Mucosa of stomach (tissue), 1 donor: ENCODE results near the gene TSPEAR.

ENCODE experiments used
- H3K27me3 ChIP-seq: one replicate; pipeline ENCODE4 v1.7.0; 2013; ENCODE audit warnings: mild to moderate bottlenecking, low read length; ENCODE audit not compliant: control insufficient read depth, insufficient read depth
- H3K36me3 ChIP-seq: one replicate; pipeline ENCODE4 v1.7.0; 2013; ENCODE audit warnings: low read length; ENCODE audit not compliant: control insufficient read depth, insufficient read depth
- H3K4me1 ChIP-seq: one replicate; pipeline ENCODE4 v1.7.0; 2013; ENCODE audit warnings: mild to moderate bottlenecking, low read length; ENCODE audit not compliant: control insufficient read depth, insufficient read depth
- H3K4me3 ChIP-seq: one replicate; pipeline ENCODE4 v1.7.0; 2013; ENCODE audit warnings: low read length
- H3K9ac ChIP-seq: one replicate; pipeline ENCODE4 v1.7.0; 2013; ENCODE audit warnings: mild to moderate bottlenecking, low read length, moderate library complexity
- H3K9me3 ChIP-seq: one replicate; pipeline ENCODE4 v1.7.0; 2013; ENCODE audit warnings: mild to moderate bottlenecking, low read length, moderate library complexity; ENCODE audit not compliant: control insufficient read depth
- donor health status: Pancreatic carcinoma.

TSPEAR gene

DNA sequence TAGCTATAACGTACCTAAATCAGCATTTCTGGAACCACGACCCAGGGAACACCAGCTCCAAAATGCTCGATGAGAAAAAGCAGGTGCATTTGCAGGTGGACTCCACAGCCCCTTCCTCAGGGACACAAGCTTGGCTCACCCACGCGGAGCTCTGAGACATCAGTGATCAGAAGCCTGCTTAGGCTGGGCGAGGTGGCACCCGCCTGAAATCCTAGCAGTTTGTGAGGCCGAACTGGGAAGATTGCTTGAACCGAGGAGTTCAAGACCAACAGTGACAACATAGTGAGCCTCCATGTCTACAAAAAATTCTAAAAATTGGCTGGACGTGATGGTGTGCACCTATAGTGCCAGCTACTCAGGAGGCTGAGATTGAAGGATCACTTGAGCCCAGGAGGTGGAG lies 2.5 kb upstream of the TSPEAR start:
- Histone ChIP-seq H3K36me3 (no peaks in the 10 kb centered on the region), H3K9ac (no peak overlapping the region), H3K4me1 (no peaks in the 10 kb centered on the region), H3K4me3 (no peak overlapping the region), H3K27me3 (peaks cover 66% of the 10 kb centered on the region), H3K9me3 (no peaks in the 10 kb centered on the region)

DNA sequence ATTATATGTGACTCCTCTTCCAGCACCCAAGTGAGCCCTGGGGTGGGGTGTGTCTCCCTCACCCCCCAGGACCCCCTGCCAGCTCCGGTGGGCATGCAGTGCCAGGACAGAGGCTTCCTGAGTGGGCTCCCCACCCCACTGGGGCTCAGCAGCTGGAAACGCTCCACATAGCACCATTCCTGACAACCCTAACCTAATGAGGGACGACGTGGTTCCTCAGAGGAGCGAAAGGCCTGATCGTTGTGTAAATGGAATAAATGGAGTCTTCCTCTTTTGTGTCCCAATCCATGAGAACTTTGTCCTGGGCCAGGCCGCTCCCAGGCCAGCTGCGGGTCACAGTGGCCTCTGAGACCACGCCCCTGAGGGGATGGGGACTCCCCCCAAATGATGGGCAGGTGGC lies 1.8 kb upstream of the TSPEAR start:
- Histone ChIP-seq H3K9ac (no peak overlapping the region), H3K36me3 (no peaks in the 10 kb centered on the region), H3K9me3 (no peaks in the 10 kb centered on the region), H3K4me1 (no peaks in the 10 kb centered on the region), H3K4me3 (no peak overlapping the region), H3K27me3 (peaks cover 66% of the 10 kb centered on the region)

DNA sequence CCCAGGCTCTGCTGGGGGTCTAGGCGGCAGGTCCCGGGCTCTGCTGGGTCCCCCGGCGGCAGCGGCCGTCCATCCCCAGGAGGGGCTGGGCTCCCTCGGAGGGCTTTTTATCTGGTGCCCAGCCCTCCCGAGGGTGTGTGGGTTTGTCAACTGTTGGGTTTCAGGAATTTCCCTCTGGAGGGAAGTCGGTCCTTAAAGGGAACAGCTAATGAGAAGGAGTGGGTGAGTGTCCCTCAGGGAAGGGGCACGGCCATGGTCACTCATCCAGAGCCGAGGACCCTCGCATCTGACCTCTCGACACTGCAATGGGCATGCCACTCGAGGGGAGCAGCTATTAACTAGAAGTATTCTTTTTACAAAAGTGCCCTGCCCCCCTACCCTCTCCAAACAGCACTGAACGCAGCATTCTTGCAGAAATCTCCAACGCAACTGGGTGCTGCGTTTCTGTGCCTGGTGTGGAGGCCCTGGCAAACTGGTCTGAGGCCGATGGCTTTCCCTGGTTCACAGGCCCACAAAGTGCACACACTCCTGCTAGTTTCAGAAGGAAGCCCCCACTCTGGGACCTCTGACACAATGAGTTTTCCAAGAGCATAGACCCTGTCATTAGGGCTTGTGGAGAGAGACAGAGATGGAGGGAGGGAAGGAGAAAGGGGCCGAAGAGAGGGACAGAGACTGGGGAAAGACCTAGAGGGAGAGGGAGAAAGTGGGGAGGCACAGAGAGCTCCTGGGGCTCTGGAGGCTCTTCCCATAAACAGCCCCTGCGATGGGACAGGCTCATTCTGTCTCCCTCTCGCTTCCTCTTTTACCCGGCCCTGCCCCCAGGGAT lies 1.0 kb upstream of the TSPEAR start:
- no peak overlapping the region for H3K4me3 ChIP-seq
- H3K9ac ChIP-seq: no peak overlapping the region
- no peaks in the 10 kb centered on the region for H3K36me3 ChIP-seq
- H3K4me1 ChIP-seq: no peaks in the 10 kb centered on the region
- no peaks in the 10 kb centered on the region for H3K9me3 ChIP-seq
- H3K27me3 ChIP-seq: peaks cover 73% of the 10 kb centered on the region

- peaks cover 87% of the 10 kb centered on the region for H3K27me3 ChIP-seq
- no peaks in the 10 kb centered on the region for H3K9me3 ChIP-seq
- no peak overlapping the region for H3K4me3 ChIP-seq
- H3K36me3 ChIP-seq: no peaks in the 10 kb centered on the region
- H3K9ac ChIP-seq: no peak overlapping the region
- H3K4me1 ChIP-seq: no peaks in the 10 kb centered on the region
These were observed 531 bp downstream of the TSPEAR start for GRCh38 chr21:44710756-44711326.

GRCh38 chr21:44710294-44710665 lies 1.1 kb downstream of the TSPEAR start:
- Histone ChIP-seq H3K9me3 (no peaks in the 10 kb centered on the region), H3K36me3 (no peaks in the 10 kb centered on the region), H3K27me3 (peaks cover 87% of the 10 kb centered on the region), H3K4me3 (no peak overlapping the region), H3K9ac (no peak overlapping the region), H3K4me1 (no peaks in the 10 kb centered on the region)

DNA sequence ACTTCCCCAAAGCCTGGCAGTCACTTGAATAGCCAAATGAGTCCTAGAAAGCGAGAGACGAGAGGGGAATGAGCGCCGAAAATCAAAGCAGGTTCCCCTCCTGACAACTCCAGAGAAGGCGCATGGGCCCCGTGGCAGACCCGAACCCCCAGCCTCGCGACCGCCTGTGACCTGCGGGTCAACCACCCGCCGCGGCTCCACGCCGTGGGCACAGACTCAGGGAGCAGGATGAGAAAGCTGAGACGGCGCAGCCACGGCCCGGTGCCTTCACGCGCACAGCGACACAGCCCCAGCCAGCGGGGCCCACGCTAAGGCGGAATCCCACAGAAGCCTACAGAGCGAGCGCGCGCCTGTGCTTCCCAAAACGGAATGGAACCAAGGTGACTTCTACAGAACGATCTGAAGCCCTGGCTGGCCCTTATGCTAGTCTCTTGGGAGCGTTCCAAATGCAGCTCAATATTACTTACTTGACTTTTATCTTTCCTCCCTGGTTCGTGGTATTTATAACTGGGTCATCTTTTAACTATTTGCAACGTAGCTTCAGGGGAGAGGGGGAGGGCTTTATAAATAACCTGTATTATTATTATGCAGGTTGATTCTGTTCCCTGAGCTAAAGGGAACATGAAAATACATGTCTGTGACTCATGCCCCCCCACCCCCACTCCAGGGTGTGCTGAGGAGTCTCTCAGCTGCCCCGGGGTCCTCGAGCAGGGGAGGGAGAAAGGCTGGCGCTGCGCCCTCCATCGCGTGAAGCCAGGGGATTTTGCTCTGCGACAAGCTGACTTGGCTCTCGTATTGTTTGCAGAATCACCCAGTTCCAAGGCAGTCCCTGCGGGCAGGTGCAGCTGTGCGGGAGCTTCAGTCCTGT lies 1.7 kb downstream of the TSPEAR start:
- Histone ChIP-seq H3K27me3 (peaks cover 84% of the 10 kb centered on the region), H3K9ac (no peak overlapping the region), H3K4me3 (no peak overlapping the region), H3K4me1 (no peaks in the 10 kb centered on the region), H3K9me3 (no peaks in the 10 kb centered on the region), H3K36me3 (no peaks in the 10 kb centered on the region)

DNA sequence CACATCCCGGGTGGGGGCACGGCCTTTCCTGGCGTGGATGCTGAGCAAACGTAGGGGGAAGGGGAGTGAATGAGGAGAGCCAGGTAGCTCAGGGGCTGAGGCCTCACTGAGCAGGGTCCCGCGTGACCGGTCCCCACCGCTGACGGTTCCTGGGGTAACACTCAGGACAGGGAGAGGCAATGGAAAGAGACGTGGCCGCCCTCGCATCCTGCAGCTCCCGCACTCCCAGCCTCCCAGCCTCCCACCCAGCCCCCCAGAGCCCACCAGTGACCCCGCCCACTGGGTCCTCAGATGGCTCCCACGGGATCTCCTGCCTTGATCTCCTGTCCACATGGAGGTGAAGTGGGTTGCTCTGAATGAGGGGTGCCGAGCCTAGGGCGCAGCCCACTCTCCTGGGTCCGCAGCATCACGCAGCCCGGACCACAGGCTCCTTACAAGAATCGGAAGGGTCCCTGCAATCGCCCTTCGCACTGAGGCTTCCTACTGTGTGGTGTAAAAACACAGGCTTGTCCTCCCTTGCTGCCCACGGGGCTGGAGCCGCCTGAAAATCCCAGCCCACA lies 2.4 kb downstream of the TSPEAR start:
- Histone ChIP-seq H3K9ac (no peak overlapping the region), H3K27me3 (peaks cover 85% of the 10 kb centered on the region)

DNA sequence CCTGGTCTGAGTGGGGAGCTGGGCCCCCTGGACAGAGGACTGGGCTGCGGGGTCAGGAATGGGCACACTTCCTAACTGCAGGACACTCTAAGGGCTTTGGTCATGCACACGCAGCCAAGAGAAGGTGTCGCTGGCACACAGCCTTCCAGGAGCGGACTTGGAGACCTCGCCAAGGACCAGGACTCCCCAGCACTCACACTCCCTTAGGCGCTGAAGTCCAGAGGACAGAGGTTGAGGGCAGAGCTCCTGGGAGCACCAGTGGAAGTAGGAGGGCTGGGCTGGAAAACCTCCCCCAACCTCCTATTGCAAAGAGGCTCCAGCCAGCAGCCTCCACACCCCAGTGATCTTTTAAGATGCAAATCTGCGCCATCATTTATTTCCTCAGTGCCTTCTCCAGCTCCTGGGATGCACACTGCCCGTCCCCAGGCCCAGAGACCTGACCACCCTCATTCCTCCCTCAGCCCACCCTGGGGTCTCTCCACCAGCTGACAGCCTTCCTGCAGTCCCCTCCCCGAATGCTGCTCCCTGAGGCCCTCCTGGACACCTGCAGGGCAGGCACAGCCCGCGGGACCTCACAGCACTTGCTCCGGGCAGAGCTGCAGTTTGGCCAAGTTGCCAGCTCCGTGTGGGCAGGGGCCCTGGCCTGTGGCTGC lies 3.0 kb downstream of the TSPEAR start:
- Histone ChIP-seq H3K4me1 (no peaks in the 10 kb centered on the region), H3K9ac (no peak overlapping the region), H3K9me3 (no peaks in the 10 kb centered on the region), H3K27me3 (peaks cover 85% of the 10 kb centered on the region), H3K4me3 (no peak overlapping the region), H3K36me3 (no peaks in the 10 kb centered on the region)

More for the DNA sequence above, 2.4 kb downstream of the TSPEAR start:
- Histone ChIP-seq H3K4me3 (no peak overlapping the region), H3K36me3 (no peaks in the 10 kb centered on the region), H3K9me3 (no peaks in the 10 kb centered on the region), H3K4me1 (no peaks in the 10 kb centered on the region)

GRCh38 chr21:44706706-44707581 lies 4.4 kb downstream of the TSPEAR start:
- peaks cover 82% of the 10 kb centered on the region for H3K27me3 ChIP-seq

DNA sequence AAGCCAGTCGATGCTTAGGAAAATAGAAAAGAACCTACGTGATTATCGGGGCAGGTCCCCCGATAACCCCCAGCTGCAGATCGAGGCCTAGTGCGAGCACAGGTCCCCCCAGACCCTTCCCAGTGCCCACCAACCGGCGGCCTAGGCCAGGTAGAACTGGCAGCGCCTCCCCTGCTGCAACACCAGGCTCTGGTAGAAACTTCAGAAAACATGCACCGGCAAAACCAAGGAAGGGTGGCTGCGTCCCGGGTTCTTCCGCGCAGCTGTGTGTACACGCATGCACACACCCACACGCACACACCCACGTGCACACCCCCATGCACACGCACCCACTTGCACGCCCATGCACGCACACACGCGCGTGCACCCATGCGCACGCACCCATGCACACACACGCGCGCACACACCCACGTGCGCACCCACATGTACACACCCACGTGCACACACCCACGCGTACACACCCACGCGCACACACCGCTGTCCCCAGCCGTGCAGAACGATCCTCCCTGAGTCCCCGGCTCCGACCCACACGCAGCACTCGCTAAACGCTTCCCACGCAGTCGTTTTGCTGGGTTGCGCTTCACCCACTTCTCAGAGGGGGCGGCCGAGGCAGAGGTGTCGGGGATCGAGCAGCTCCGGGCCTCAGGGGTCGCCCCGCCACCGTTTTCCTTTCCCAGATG lies 5.2 kb downstream of the TSPEAR start:
- H3K4me1 ChIP-seq: no peaks in the 10 kb centered on the region
- no peak overlapping the region for H3K4me3 ChIP-seq
- no peak overlapping the region for H3K9ac ChIP-seq
- no peaks in the 10 kb centered on the region for H3K9me3 ChIP-seq
- H3K36me3 ChIP-seq: no peaks in the 10 kb centered on the region
- peaks cover 77% of the 10 kb centered on the region for H3K27me3 ChIP-seq

More at GRCh38 chr21:44706706-44707581, 4.4 kb downstream of the TSPEAR start:
- H3K36me3 ChIP-seq: no peaks in the 10 kb centered on the region
- H3K9me3 ChIP-seq: no peaks in the 10 kb centered on the region
- H3K4me1 ChIP-seq: no peaks in the 10 kb centered on the region
- H3K9ac ChIP-seq: no peak overlapping the region
- no peak overlapping the region for H3K4me3 ChIP-seq
